OCI-LY1 (cell line): Measurements from ENCODE around the gene WIPF2.

ENCODE experiments used
- H2AFZ ChIP-seq: fragments of 200-600 bp; sonication (generic), shearing (Covaris generic); 2 replicates; pipeline ENCODE4 v1.6.0; 2014; ENCODE audit warnings: antibody characterized with exemption, mild to moderate bottlenecking, low read length
- H3F3A ChIP-seq: fragments of 200-600 bp; sonication (generic), shearing (Covaris generic); 2 replicates; pipeline ENCODE4 v1.6.0; 2014; ENCODE audit warnings: mild to moderate bottlenecking, antibody characterized with exemption, low read length, moderate library complexity; ENCODE audit not compliant: insufficient read depth
- H3K27ac ChIP-seq: fragments of 200-600 bp; sonication (generic); 2 replicates; pipeline ENCODE4 v1.5.1; 2014; ENCODE audit warnings: low read length, mixed run types, mild to moderate bottlenecking, low read depth; ENCODE audit not compliant: poor library complexity, severe bottlenecking
- H3K27me3 ChIP-seq: fragments of 200-600 bp; sonication (generic); 2 replicates; pipeline ENCODE4 v1.6.0; 2014; ENCODE audit warnings: antibody characterized with exemption, mild to moderate bottlenecking, low read length, moderate library complexity; ENCODE audit not compliant: insufficient read depth
- H3K36me3 ChIP-seq: fragments of 200-600 bp; sonication (generic); 2 replicates; pipeline ENCODE4 v1.6.1; 2014; ENCODE audit warnings: mild to moderate bottlenecking, antibody characterized with exemption, low read length, moderate library complexity, mixed read lengths; ENCODE audit not compliant: insufficient read depth
- H3K4me1 ChIP-seq: fragments of 200-600 bp; sonication (generic); 2 replicates; pipeline ENCODE4 v1.5.1; 2014; ENCODE audit warnings: mild to moderate bottlenecking, low read length, moderate library complexity; ENCODE audit not compliant: insufficient read depth, severe bottlenecking
- H3K4me2 ChIP-seq: fragments of 200-600 bp; sonication (generic), shearing (Covaris generic); 2 replicates; pipeline ENCODE4 v1.6.1; 2014; ENCODE audit warnings: low read length
- H3K4me3 ChIP-seq: fragments of 200-600 bp; sonication (generic); 2 replicates; pipeline ENCODE4 v1.5.1; 2014; ENCODE audit warnings: low read length, low read depth, mild to moderate bottlenecking, mixed read lengths; ENCODE audit not compliant: poor library complexity, severe bottlenecking
- H3K79me2 ChIP-seq: fragments of 200-600 bp; shearing (Covaris generic); 2 replicates; pipeline ENCODE4 v1.6.1; 2016; ENCODE audit warnings: mixed run types, low read length, mixed read lengths; ENCODE audit not compliant: insufficient read depth
- H3K9ac ChIP-seq: fragments of 200-600 bp; sonication (generic), shearing (Covaris generic); 2 replicates; pipeline ENCODE4 v1.6.1; 2014; ENCODE audit warnings: mild to moderate bottlenecking, low read length, mixed read lengths
- H3K9me2 ChIP-seq: fragments of 200-600 bp; sonication (generic), shearing (Covaris generic); 2 replicates; pipeline ENCODE4 v1.6.1; 2014; ENCODE audit warnings: low read depth, mild to moderate bottlenecking, low read length, mixed read lengths
- H3K9me3 ChIP-seq: fragments of 200-600 bp; shearing (Covaris generic); 2 replicates; pipeline ENCODE4 v1.6.1; 2014; ENCODE audit warnings: low read length, mixed read lengths
- H4K20me1 ChIP-seq: fragments of 200-600 bp; sonication (generic), shearing (Covaris generic); 2 replicates; pipeline ENCODE4 v1.6.0; 2016; ENCODE audit warnings: mild to moderate bottlenecking, low read length; ENCODE audit not compliant: insufficient read depth
- EZH2 ChIP-seq: fragments of 200-600 bp; sonication (generic), shearing (Covaris generic); IDR thresholded peaks from 2 replicates; pipeline ENCODE4 v1.8.0; 2017; ENCODE audit warnings: borderline replicate concordance, mixed run types, mild to moderate bottlenecking, antibody characterized with exemption, low read length, moderate library complexity, mixed read lengths
- TF ChIP-seq, protein P1 (sequence below): fragments of 200-600 bp; sonication (generic), shearing (Covaris generic); IDR thresholded peaks from 2 replicates; pipeline ENCODE4 v1.5.1; 2017; ENCODE audit warnings: mild to moderate bottlenecking, antibody characterized with exemption, low read length, moderate library complexity, mixed read lengths

Gene WIPF2

GRCh38 chr17:40306395-40306794 is 87.3 kb downstream of the WIPF2 start:
- H3K36me3 ChIP-seq, result peaks cover 44% of the 10 kb centered on the region
- no peaks in the 10 kb centered on the region for H3K27me3 ChIP-seq
- H2AFZ ChIP-seq, result no peak overlapping the region
- H3K4me2 ChIP-seq, result no peak overlapping the region
- H3K4me1 ChIP-seq, result peaks cover 8% of the 10 kb centered on the region
- TF ChIP-seq EZH2, result no peak
- TF ChIP-seq, protein P1, sequence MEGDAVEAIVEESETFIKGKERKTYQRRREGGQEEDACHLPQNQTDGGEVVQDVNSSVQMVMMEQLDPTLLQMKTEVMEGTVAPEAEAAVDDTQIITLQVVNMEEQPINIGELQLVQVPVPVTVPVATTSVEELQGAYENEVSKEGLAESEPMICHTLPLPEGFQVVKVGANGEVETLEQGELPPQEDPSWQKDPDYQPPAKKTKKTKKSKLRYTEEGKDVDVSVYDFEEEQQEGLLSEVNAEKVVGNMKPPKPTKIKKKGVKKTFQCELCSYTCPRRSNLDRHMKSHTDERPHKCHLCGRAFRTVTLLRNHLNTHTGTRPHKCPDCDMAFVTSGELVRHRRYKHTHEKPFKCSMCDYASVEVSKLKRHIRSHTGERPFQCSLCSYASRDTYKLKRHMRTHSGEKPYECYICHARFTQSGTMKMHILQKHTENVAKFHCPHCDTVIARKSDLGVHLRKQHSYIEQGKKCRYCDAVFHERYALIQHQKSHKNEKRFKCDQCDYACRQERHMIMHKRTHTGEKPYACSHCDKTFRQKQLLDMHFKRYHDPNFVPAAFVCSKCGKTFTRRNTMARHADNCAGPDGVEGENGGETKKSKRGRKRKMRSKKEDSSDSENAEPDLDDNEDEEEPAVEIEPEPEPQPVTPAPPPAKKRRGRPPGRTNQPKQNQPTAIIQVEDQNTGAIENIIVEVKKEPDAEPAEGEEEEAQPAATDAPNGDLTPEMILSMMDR, result no peak
- no peaks in the 10 kb centered on the region for H3F3A ChIP-seq
- no peak overlapping the region for H3K27ac ChIP-seq
- no peaks in the 10 kb centered on the region for H3K9me3 ChIP-seq
- H4K20me1 ChIP-seq, result no peaks in the 10 kb centered on the region
- no peak overlapping the region for H3K9ac ChIP-seq
- H3K4me3 ChIP-seq, result no peak overlapping the region
- no peaks in the 10 kb centered on the region for H3K79me2 ChIP-seq
- no peaks in the 10 kb centered on the region for H3K9me2 ChIP-seq

DNA sequence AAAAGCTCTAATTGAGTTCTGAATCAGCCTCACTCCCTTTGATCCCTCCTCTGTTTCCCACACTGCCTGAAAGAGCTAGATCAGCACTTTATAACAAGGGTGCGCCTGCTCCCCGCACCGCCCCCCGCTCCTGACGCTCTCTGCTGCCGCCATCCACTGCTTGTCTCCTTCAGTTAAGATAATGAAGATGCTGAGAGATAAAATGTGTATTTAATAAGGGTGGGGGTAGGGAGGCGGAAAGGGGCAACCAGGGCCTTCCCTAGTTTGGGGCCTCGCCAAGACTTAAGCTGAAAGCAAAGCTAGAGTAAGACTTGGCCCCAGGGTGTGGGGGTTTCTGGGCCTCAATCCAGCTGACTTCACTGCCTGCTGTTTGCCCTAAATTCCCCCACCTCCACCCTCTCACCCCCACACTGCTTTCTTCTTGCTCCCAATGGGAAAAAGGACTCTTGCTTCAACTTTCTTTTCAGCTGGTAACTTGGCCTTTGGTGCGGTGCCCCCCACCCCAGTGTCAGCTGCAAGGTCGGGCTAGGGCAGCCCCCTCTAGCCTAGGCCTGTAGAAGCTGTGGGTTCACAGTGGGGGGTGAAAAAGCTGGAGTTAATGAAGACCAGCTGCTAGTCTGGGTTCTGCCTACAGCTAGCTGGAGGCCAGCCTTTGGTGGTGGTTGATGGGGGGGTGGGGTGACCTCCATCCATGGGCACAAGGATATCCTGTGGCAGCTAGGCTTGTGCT is 88.1 kb downstream of the WIPF2 start:
- Histone ChIP-seq H3K36me3 (peaks cover 37% of the 10 kb centered on the region), H3F3A (no peaks in the 10 kb centered on the region), H3K27me3 (no peaks in the 10 kb centered on the region), H3K4me2 (no peak overlapping the region), H3K9ac (no peak overlapping the region), H3K79me2 (no peaks in the 10 kb centered on the region), H3K9me3 (no peaks in the 10 kb centered on the region), H4K20me1 (no peaks in the 10 kb centered on the region), H3K4me3 (no peak overlapping the region), H3K4me1 (peaks cover 11% of the 10 kb centered on the region), H3K27ac (no peak overlapping the region), H2AFZ (no peak overlapping the region), H3K9me2 (no peaks in the 10 kb centered on the region)
- TF ChIP-seq, protein P1, result no peak
- TF ChIP-seq EZH2, result no peak

- Histone ChIP-seq H3K4me1 (peaks cover 18% of the 10 kb centered on the region), H2AFZ (no peak overlapping the region), H4K20me1 (no peaks in the 10 kb centered on the region), H3K9me2 (no peaks in the 10 kb centered on the region), H3K4me3 (no peak overlapping the region), H3K27ac (no peak overlapping the region), H3K27me3 (no peaks in the 10 kb centered on the region), H3K9me3 (no peaks in the 10 kb centered on the region), H3K36me3 (peaks cover 30% of the 10 kb centered on the region), H3F3A (no peaks in the 10 kb centered on the region), H3K9ac (no peak overlapping the region), H3K4me2 (no peak overlapping the region), H3K79me2 (no peaks in the 10 kb centered on the region)
- TF ChIP-seq EZH2, result no peak
- TF ChIP-seq, protein P1, result no peak
Observed at GRCh38 chr17:40307740-40308239, 88.7 kb downstream of the WIPF2 start.
